Measurements from ENCODE around the gene RAMACL. TPM values are rescaled to one million over a fixed set of nuclear protein-coding genes. Genes with fewer than 3 reads are reported as not detected.

Gene RAMACL
- total RNA-seq, 1 donor from 2014 or later: 9.5 TPM

DNA sequence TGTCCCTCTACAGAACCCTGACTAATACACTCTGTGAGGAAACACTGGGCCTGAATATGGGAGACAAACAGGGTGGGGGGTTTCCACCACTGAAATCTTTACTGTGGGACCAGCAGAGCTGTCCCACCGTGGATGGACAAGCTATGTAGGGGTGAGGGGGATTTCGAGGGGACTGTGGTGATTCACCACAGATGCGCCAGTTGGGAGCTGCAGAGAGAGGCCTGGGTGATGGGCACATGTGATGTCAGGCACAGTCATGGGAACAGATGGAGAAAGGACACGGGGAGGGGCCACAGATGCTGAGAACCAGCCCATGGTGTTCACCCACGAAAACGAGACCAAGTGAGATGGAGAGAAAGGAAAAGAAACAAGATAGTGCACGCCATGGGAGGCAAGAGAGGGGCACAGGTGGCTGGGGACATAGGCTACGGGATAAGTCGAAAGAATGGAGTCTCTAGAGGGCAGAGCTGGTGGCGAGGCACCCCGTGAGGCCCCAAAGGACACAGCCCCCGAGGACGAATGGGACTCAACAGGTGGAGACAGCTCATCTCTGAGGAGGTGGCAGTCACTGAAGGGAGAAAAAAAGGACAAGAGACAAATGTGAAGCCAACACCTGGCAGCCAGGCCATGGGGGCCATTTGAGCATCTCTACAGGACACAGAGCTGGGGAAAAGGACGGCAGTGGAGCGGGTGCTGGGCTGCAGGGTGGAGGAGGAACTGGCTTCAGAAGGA is 10.5 kb upstream of the RAMACL start:
- peaks cover 3% of the 10 kb centered on the region for H3K27me3 Mint-ChIP-seq (ENCODE audit: unreplicated experiment)
- H3K4me1 Mint-ChIP-seq (ENCODE audit: low read depth, unreplicated experiment): peaks cover 10% of the 10 kb centered on the region
- H3K27ac Mint-ChIP-seq (ENCODE audit: unreplicated experiment): no peak overlapping the region
- TF ChIP-seq, protein P1, sequence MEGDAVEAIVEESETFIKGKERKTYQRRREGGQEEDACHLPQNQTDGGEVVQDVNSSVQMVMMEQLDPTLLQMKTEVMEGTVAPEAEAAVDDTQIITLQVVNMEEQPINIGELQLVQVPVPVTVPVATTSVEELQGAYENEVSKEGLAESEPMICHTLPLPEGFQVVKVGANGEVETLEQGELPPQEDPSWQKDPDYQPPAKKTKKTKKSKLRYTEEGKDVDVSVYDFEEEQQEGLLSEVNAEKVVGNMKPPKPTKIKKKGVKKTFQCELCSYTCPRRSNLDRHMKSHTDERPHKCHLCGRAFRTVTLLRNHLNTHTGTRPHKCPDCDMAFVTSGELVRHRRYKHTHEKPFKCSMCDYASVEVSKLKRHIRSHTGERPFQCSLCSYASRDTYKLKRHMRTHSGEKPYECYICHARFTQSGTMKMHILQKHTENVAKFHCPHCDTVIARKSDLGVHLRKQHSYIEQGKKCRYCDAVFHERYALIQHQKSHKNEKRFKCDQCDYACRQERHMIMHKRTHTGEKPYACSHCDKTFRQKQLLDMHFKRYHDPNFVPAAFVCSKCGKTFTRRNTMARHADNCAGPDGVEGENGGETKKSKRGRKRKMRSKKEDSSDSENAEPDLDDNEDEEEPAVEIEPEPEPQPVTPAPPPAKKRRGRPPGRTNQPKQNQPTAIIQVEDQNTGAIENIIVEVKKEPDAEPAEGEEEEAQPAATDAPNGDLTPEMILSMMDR (IDR thresholded peaks at IDR 0.05; ENCODE audit: partially characterized antibody, unreplicated experiment): no peak
- peaks cover 12% of the 10 kb centered on the region for H3K36me3 Mint-ChIP-seq (ENCODE audit: unreplicated experiment)
- H3K9me3 Mint-ChIP-seq (ENCODE audit: unreplicated experiment): no peaks in the 10 kb centered on the region
- DNase-seq: no peak
- H3K4me3 Mint-ChIP-seq (ENCODE audit: unreplicated experiment): no peak overlapping the region

DNA sequence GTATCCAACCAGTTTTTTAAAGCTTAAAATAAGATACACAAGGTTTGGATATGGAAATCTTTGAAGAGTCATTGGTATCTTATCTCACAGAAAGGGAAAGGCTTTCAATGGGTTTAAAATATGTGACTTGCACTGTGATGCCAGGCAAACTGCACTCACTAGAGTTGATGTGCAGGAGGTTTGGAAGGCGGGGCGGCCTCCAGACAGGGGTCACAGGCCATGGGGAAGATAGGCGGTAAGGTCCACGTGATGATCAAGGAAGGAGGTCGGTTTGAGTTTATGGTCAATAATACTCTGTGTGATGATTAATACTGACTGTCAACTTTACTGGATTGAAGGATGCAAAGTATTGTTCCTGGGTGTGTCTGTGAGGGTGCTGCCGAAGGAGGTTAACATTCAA is 9.5 kb upstream of the RAMACL start:
- Mint-ChIP-seq H3K4me1 (ENCODE audit: low read depth, unreplicated experiment) (peaks cover 10% of the 10 kb centered on the region), H3K27ac (ENCODE audit: unreplicated experiment) (no peak overlapping the region), H3K27me3 (ENCODE audit: unreplicated experiment) (peaks cover 3% of the 10 kb centered on the region), H3K36me3 (ENCODE audit: unreplicated experiment) (peaks cover 12% of the 10 kb centered on the region), H3K4me3 (ENCODE audit: unreplicated experiment) (no peak overlapping the region), H3K9me3 (ENCODE audit: unreplicated experiment) (no peaks in the 10 kb centered on the region)
- DNase-seq: no peak
- TF ChIP-seq, protein P1 (IDR thresholded peaks at IDR 0.05; ENCODE audit: partially characterized antibody, unreplicated experiment): no peak

GRCh38 chr6:166595061-166595780 is 8.7 kb upstream of the RAMACL start:
- peaks cover 12% of the 10 kb centered on the region for H3K36me3 Mint-ChIP-seq (ENCODE audit: unreplicated experiment)
- H3K27me3 Mint-ChIP-seq (ENCODE audit: unreplicated experiment): peaks cover 3% of the 10 kb centered on the region
- TF ChIP-seq, protein P1 (IDR thresholded peaks at IDR 0.05; ENCODE audit: partially characterized antibody, unreplicated experiment): no peak
- DNase-seq: no peak
- no peak overlapping the region for H3K27ac Mint-ChIP-seq (ENCODE audit: unreplicated experiment)
- H3K9me3 Mint-ChIP-seq (ENCODE audit: unreplicated experiment): no peaks in the 10 kb centered on the region
- no peak overlapping the region for H3K4me3 Mint-ChIP-seq (ENCODE audit: unreplicated experiment)
- peaks cover 10% of the 10 kb centered on the region for H3K4me1 Mint-ChIP-seq (ENCODE audit: low read depth, unreplicated experiment)

DNA sequence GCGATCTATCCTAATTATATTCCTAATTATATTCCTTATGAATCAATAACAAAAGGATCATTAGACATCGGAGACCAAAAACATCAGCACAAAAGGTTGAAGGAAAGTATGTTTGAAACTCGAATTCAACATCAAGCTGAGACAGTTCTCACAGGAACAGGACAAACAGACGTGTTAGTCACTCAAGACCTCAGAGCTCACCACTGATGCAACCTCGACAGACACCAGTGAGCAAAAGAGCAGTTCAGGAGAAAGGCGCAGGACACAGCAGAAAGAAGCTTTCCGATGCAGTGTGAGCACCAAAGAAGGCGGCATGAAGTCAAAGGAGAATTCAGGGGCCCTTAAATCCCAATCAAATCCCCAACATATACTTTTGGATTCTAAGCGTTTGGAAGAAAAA is 6.3 kb upstream of the RAMACL start:
- peaks cover 12% of the 10 kb centered on the region for H3K36me3 Mint-ChIP-seq (ENCODE audit: unreplicated experiment)
- H3K27ac Mint-ChIP-seq (ENCODE audit: unreplicated experiment): no peak overlapping the region
- no peak for DNase-seq
- H3K9me3 Mint-ChIP-seq (ENCODE audit: unreplicated experiment): no peaks in the 10 kb centered on the region
- H3K4me1 Mint-ChIP-seq (ENCODE audit: low read depth, unreplicated experiment): peaks cover 18% of the 10 kb centered on the region
- peaks cover 3% of the 10 kb centered on the region for H3K27me3 Mint-ChIP-seq (ENCODE audit: unreplicated experiment)
- H3K4me3 Mint-ChIP-seq (ENCODE audit: unreplicated experiment): no peak overlapping the region
- TF ChIP-seq, protein P1 (IDR thresholded peaks at IDR 0.05; ENCODE audit: partially characterized antibody, unreplicated experiment): no peak

DNA sequence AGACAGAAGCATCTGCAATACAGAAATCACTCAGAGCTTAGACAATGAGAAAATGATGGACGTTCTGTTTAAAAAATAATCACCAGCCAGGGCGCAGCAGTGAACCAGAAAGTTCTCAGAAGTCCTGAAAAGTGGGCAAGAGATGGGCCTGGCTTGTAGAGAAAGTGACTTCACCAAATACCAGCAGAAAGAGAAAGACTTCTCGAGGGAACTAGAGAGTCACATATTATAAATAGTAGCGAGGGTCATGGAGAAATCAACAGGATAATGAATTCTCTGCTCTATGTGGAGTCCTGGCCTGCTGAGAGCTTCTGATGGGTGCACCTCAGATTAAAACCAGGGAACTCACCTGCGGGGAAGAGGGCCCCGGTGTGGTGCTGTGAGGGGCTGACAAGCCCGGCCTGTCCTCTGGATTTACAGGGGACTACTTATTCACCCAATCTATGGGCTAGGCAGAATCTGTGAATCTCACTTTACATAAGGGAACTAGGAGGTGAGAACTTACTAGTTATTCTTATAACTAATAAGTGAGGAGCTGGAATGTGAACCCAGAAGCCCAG is 5.6 kb upstream of the RAMACL start:
- no peak overlapping the region for H3K4me3 Mint-ChIP-seq (ENCODE audit: unreplicated experiment)
- H3K9me3 Mint-ChIP-seq (ENCODE audit: unreplicated experiment): no peaks in the 10 kb centered on the region
- peaks cover 17% of the 10 kb centered on the region for H3K4me1 Mint-ChIP-seq (ENCODE audit: low read depth, unreplicated experiment)
- H3K36me3 Mint-ChIP-seq (ENCODE audit: unreplicated experiment): peaks cover 10% of the 10 kb centered on the region
- no peak for DNase-seq
- TF ChIP-seq, protein P1 (IDR thresholded peaks at IDR 0.05; ENCODE audit: partially characterized antibody, unreplicated experiment): no peak
- H3K27ac Mint-ChIP-seq (ENCODE audit: unreplicated experiment): no peak overlapping the region
- H3K27me3 Mint-ChIP-seq (ENCODE audit: unreplicated experiment): peaks cover 3% of the 10 kb centered on the region
